Measurements from ENCODE around the gene SULT1C2. TPM values are rescaled to one million over a fixed set of nuclear protein-coding genes. Genes with fewer than 3 reads are reported as not detected.
A peak's percentile ranks its signal among the peaks of the same experiment; 100 is the strongest.

The SULT1C2 gene
- total and polyA plus RNA-seq, 2 of the 13 experiments (the other 11 are each of a cell fraction or from before 2014, with no cell fraction given), result 4.0 to 6.2 TPM

DNA sequence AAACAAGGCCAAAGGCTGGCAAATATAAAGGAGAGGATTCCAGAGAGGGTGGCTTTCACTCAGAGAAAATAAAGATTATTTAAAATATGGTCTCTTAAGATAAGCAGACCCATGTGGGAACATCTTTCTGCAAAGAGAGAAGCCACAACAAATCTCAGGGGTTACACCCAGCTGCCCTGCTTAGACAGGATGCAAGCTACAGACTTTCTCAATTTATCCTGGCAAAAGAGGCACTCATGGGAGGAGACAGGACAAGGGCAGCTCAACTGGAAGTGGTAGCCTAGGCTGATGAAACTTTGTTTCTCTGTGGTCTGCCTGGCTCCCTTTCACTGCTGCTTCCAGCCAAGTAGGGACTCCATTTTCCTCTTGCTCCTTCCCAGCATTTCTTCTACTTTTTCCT is 63.2 kb downstream of the SULT1C2 start:
- Histone ChIP-seq H3K79me2 (ENCODE audit: insufficient read depth, low read length) (no peaks in the 10 kb centered on the region), H3K9ac (ENCODE audit: insufficient read depth, low read depth, low read length) (no peak overlapping the region), H3K4me3 (replicated peaks in 1 of 3; ENCODE audit: insufficient read depth in 1 of 3, low read depth in 2 of 3, low read length in 3 of 3) (no peak overlapping the region), H3K4me2 (ENCODE audit: low read depth, low read length) (no peak overlapping the region), H3K27me3 (ENCODE audit: control insufficient read depth in 1 of 2, insufficient read depth in 2 of 2, low read length in 2 of 2) (peaks cover 0 to 5% of the 10 kb centered on the region in 2 experiments; a peak in 2 of 5 replicates), H3K27ac (ENCODE audit: extremely low read length, insufficient read depth, low read length) (no peak overlapping the region), H2AFZ (ENCODE audit: low read length) (no peak overlapping the region), H4K20me1 (ENCODE audit: insufficient read depth, low read length) (no peaks in the 10 kb centered on the region), H3K4me1 (ENCODE audit: insufficient read depth, low read length) (no peaks in the 10 kb centered on the region), H3K36me3 (replicated peaks in 1 of 2; ENCODE audit: control insufficient read depth in 1 of 2, insufficient read depth in 2 of 2, low read length in 2 of 2) (no peaks in the 10 kb centered on the region), H3K9me3 (ENCODE audit: low read length) (no peaks in the 10 kb centered on the region)
- no peak for ATAC-seq
- intact Hi-C loops (cut with micrococcal nuclease; ENCODE audit: unreplicated experiment), result loop anchor here (2.0 to 5.0 kb wide), 2 partner anchors 137 to 285 kb away; no protein-coding TSS in a partner anchor
- no peak for FAIRE-seq
- ChIA-PET POLR2A (no interaction called here), CTCF (ENCODE audit: low intra/inter-chr PET ratio, low total read pairs) (no interaction called here)
- in situ Hi-C loops (cut with HindIII; ENCODE audit: extremely low pct_ligation_motif_present, low pct_unique_long_range_greater_than_20kb), result no loop called here
- TF ChIP-seq MAFK (conservative IDR thresholded peaks at IDR 0.05 in 1 of 2, IDR thresholded peaks at IDR 0.05 in 1 of 2; ENCODE audit: low read length in 2 of 2) (0 out of 4 replicates have a peak, but pooled peaks of 1 of the 2 experiments have one; percentile 11), MEF2D (CRISPR knock-in tag; IDR thresholded peaks at IDR 0.05) (no peak)
- no peak for DNase-seq (ENCODE audit: low spot score)
- BruUV-seq (replicated peaks), result no TSS peak

DNA sequence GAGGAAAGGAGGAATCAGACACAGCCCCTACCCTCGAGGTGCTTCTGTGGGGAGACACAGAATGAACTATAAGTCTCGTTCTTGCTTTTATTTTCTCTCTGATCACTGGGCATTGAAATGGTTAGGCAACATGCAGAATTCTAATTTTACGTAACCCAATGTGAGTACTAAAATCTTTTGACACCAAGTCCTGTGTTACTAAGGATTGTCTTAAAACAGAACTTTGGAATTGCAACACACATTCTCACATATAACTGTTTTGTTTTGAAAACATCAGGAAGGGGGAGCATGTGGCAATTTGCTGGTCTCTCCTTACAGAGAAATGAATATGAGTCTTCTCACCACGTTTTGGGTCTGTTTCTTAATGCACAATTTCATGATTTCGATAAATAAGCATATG is 65.4 kb downstream of the SULT1C2 start:
- no peak overlapping the region for H3K4me2 ChIP-seq (ENCODE audit: low read depth, low read length)
- no peak overlapping the region for H2AFZ ChIP-seq (ENCODE audit: low read length)
- WGBS (ENCODE audit: low lambda C conversion rate), result 9% methylated on average over 5 of the region's 5 CpGs
- in situ Hi-C loops (cut with HindIII; ENCODE audit: extremely low pct_ligation_motif_present, low pct_unique_long_range_greater_than_20kb), result no loop called here
- no peaks in the 10 kb centered on the region for H3K9me3 ChIP-seq (ENCODE audit: low read length)
- BruUV-seq (replicated peaks), result no TSS peak
- no peaks in the 10 kb centered on the region for H3K4me1 ChIP-seq (ENCODE audit: insufficient read depth, low read length)
- TF ChIP-seq ZSCAN29 (CRISPR knock-in tag; conservative IDR thresholded peaks at IDR 0.05) (no peak), TARDBP (CRISPR knock-in tag; IDR thresholded peaks at IDR 0.05) (no peak), SKI (IDR thresholded peaks at IDR 0.05; ENCODE audit: partially characterized antibody) (no peak), TRIM24 (CRISPR knock-in tag; IDR thresholded peaks at IDR 0.05) (no peak)
- intact Hi-C loops (cut with micrococcal nuclease; ENCODE audit: unreplicated experiment), result loop anchor here (5.0 kb wide), 1 partner anchor 283 kb away; no protein-coding TSS in a partner anchor
- no peaks in the 10 kb centered on the region for H3K79me2 ChIP-seq (ENCODE audit: insufficient read depth, low read length)
- peaks cover 0 to 5% of the 10 kb centered on the region in 2 experiments; a peak in 1 of 5 replicates for H3K27me3 ChIP-seq (ENCODE audit: control insufficient read depth in 1 of 2, insufficient read depth in 2 of 2, low read length in 2 of 2)
- ChIA-PET POLR2A (no interaction called here), CTCF (ENCODE audit: low intra/inter-chr PET ratio, low total read pairs) (no interaction called here)
- H3K36me3 ChIP-seq (replicated peaks in 1 of 2; ENCODE audit: control insufficient read depth in 1 of 2, insufficient read depth in 2 of 2, low read length in 2 of 2), result no peaks in the 10 kb centered on the region
- H3K9ac ChIP-seq (ENCODE audit: insufficient read depth, low read depth, low read length), result no peak overlapping the region
- DNase-seq (ENCODE audit: low spot score) (no peak), ATAC-seq (no peak), FAIRE-seq (no peak)
- H3K4me3 ChIP-seq (replicated peaks in 1 of 3; ENCODE audit: insufficient read depth in 1 of 3, low read depth in 2 of 3, low read length in 3 of 3), result no peak overlapping the region
- H3K27ac ChIP-seq (ENCODE audit: extremely low read length, insufficient read depth, low read length), result no peak overlapping the region
- no peaks in the 10 kb centered on the region for H4K20me1 ChIP-seq (ENCODE audit: insufficient read depth, low read length)
